ENCODE measurements around the gene HECW1. TPM values are rescaled to one million over a fixed set of nuclear protein-coding genes. Genes with fewer than 3 reads are reported as not detected.

Gene HECW1
- total and polyA plus RNA-seq, 2 of the 8 experiments (the other 6 are each of a cell fraction or from before 2014, with no cell fraction given), result 2.9 to 12.7 TPM

- no peaks in the 10 kb centered on the region for H3K79me2 ChIP-seq (ENCODE audit: control insufficient read depth in 1 of 2, insufficient read depth in 2 of 2, low read length in 2 of 2)
- H3K14ac ChIP-seq (ENCODE audit: insufficient read length), result no peak overlapping the region
- 88% methylated on average over 1 of the region's 1 CpG; no CpG with 5 or more reads in 1 of the 2 experiments for WGBS, 2 experiments (ENCODE audit: extremely low coverage in 1 of 2, insufficient coverage in 1 of 2, insufficient read length in 1 of 2, insufficient replicate concordance in 2 of 2, low coverage in 1 of 2, low lambda C conversion rate in 2 of 2, missing lambda C conversion rate in 1 of 2)
- no peak overlapping the region for H3K56ac ChIP-seq (replicated peaks; ENCODE audit: insufficient read length, low read depth, low read length)
- peaks cover 0 to 6% (median 0%) of the 10 kb centered on the region in 4 experiments; a peak in 3 of 7 replicates for H3K4me1 ChIP-seq (replicated peaks in 1 of 4; ENCODE audit: control insufficient read depth in 3 of 4, insufficient read depth in 4 of 4, low read length in 3 of 4)
- no peak overlapping the region for H2AK5ac ChIP-seq (ENCODE audit: low read depth, low read length)
- H2BK12ac ChIP-seq (ENCODE audit: low read depth, low read length), result no peak overlapping the region
- no peak overlapping the region for H4K8ac ChIP-seq (ENCODE audit: extremely low read depth, insufficient read depth, low read length)
- H3K23ac ChIP-seq (ENCODE audit: insufficient read length), result no peak overlapping the region
- no peaks in the 10 kb centered on the region for H3K36me3 ChIP-seq (ENCODE audit: control insufficient read depth in 2 of 4, insufficient read depth in 4 of 4, low read length in 3 of 4)
- no peak overlapping the region for H3K4me2 ChIP-seq (ENCODE audit: insufficient read depth in 1 of 2, low read depth in 2 of 2, low read length in 2 of 2)
- no peak overlapping the region for H3K4ac ChIP-seq (replicated peaks; ENCODE audit: insufficient read length, low read depth, low read length)
- DNase-seq (ENCODE audit: low read depth in 1 of 2, low spot score in 2 of 2), result no peak
- H2BK15ac ChIP-seq (ENCODE audit: low read length), result no peak overlapping the region
- no peak for FAIRE-seq
- H2AFZ ChIP-seq (ENCODE audit: low read length), result no peak overlapping the region
- H3K27ac ChIP-seq (ENCODE audit: low read depth, low read length), result no peak overlapping the region
- no peaks in the 10 kb centered on the region for H3K79me1 ChIP-seq (ENCODE audit: low read depth, low read length)
- TF ChIP-seq KDM4A (IDR thresholded peaks at IDR 0.05; ENCODE audit: low read depth, low read length, severe bottlenecking) (no peak), ATF2 (IDR thresholded peaks at IDR 0.05; ENCODE audit: low read length) (no peak), TEAD4 (IDR thresholded peaks at IDR 0.05; ENCODE audit: low read depth, low read length) (no peak), SAP30 (IDR thresholded peaks at IDR 0.05; ENCODE audit: insufficient read depth, insufficient replicate concordance, low read length) (no peak), TAF1 (IDR thresholded peaks at IDR 0.05; ENCODE audit: low read depth, low read length) (no peak), EGR1 (IDR thresholded peaks at IDR 0.05; ENCODE audit: borderline replicate concordance, low read depth, low read length) (no peak), BCL11A (IDR thresholded peaks at IDR 0.05; ENCODE audit: low read depth in 2 of 2, low read length in 2 of 2) (no peak), GTF2F1 (IDR thresholded peaks at IDR 0.05; ENCODE audit: borderline replicate concordance, low read depth, low read length) (no peak), EZH2 (IDR thresholded peaks at IDR 0.05; ENCODE audit: low read depth, low read length, severe bottlenecking) (no peak), TCF12 (IDR thresholded peaks at IDR 0.05; ENCODE audit: low read depth, low read length) (no peak)
- no peaks in the 10 kb centered on the region for H3K27me3 ChIP-seq (replicated peaks in 1 of 4; ENCODE audit: control insufficient read depth in 3 of 4, extremely low read depth in 1 of 4, insufficient read depth in 3 of 4, low read length in 3 of 4)
- H4K91ac ChIP-seq (replicated peaks; ENCODE audit: insufficient read length, low read length), result no peak overlapping the region
- H3K23me2 ChIP-seq (ENCODE audit: low read depth, low read length), result no peaks in the 10 kb centered on the region
- no peak overlapping the region for H4K5ac ChIP-seq (ENCODE audit: insufficient read length, low read depth, low read length)
- no peaks in the 10 kb centered on the region for H3K9me3 ChIP-seq (ENCODE audit: insufficient read depth in 2 of 2, low read depth in 1 of 2, low read length in 1 of 2)
- no peak overlapping the region for H2BK120ac ChIP-seq (replicated peaks; ENCODE audit: low read depth, low read length)
- 0 out of 2 replicates have a peak overlapping the region, but pooled peaks have one; percentile 15 for H2BK20ac ChIP-seq (ENCODE audit: low read length)
- no peak overlapping the region for H3K4me3 ChIP-seq (ENCODE audit: extremely low read depth in 1 of 4, insufficient read depth in 2 of 4, low read depth in 3 of 4, low read length in 4 of 4)
- ChIA-PET CTCF (ENCODE audit: partially characterized antibody) (interaction anchor here (0.6 to 5.3 kb wide), 6 partner anchors 26 to 349 kb away, joined by 3 to 38 read pairs (median 3); no protein-coding TSS in a partner anchor), POLR2A (ENCODE audit: partially characterized antibody) (no interaction called here)
- no peak overlapping the region for H2BK5ac ChIP-seq (ENCODE audit: low read depth, low read length)
- H3K9ac ChIP-seq (replicated peaks in 1 of 4; ENCODE audit: extremely low read depth in 1 of 4, low read depth in 3 of 4, low read length in 3 of 4), result no peak overlapping the region
- no peaks in the 10 kb centered on the region for H4K20me1 ChIP-seq (replicated peaks in 1 of 2; ENCODE audit: control insufficient read depth in 1 of 2, insufficient read depth in 2 of 2, low read length in 2 of 2)
- no peak overlapping the region for H3K18ac ChIP-seq (ENCODE audit: extremely low read depth, low read length)
These were observed 7.5 kb upstream of the HECW1 start for GRCh38 chr7:43104874-43105520.

All from H1 (cell line).